Right atrium auricular region (tissue), 2 donors: ENCODE results near the gene CLDN16. TPM values are rescaled to one million over a fixed set of nuclear protein-coding genes. Genes with fewer than 3 reads are reported as not detected.
A peak's percentile ranks its signal among the peaks of the same experiment; 100 is the strongest.

Experiments used
- DNase-seq: peaks from one replicate; pipeline ENCODE4 v3.0.0-alpha.2; 2019; ENCODE audit warnings: low spot score
- H3K27ac ChIP-seq, 2 donors: fragments of 200-600 bp; sonication (generic); 1 replicate in 1 of 2; 2 replicates in 1 of 2; pipeline ENCODE4 v1.5.1; 2016 to 2019
- H3K27me3 ChIP-seq, 2 donors: fragments of 200-600 bp; sonication (generic); one replicate each; pipeline versions ENCODE4 v1.5.1 to v1.6.0; 2017 to 2019
- H3K36me3 ChIP-seq: fragments of 200-600 bp; sonication (generic); one replicate; pipeline ENCODE4 v1.5.1; 2016
- H3K4me1 ChIP-seq, 2 donors: fragments of 200-600 bp; sonication (generic); one replicate each; pipeline versions ENCODE4 v1.5.1 to v1.6.0; 2017 to 2019
- H3K4me3 ChIP-seq, 2 donors: fragments of 200-600 bp; sonication (generic); 1 replicate in 1 of 2; 2 replicates in 1 of 2; pipeline ENCODE4 v1.5.1; 2017 to 2019; ENCODE audit warnings: mild to moderate bottlenecking in 1 of 2, moderate library complexity in 1 of 2
- H3K9me3 ChIP-seq, 2 donors: fragments of 200-600 bp; sonication (generic); one replicate each; pipeline ENCODE4 v1.5.1; 2019
- total RNA-seq, 2 donors: library from RNA; depleted of rRNA; stranded (reverse); fragments of >200 nt; gene quantifications; one replicate each; pipeline ENCODE4 v1.1.0, GENCODE V29; 2016
- TF ChIP-seq, protein P1 (sequence below), 2 donors: fragments of 200-600 bp; sonication (generic); IDR thresholded peaks; one replicate each; pipeline ENCODE4 v1.5.1; 2019; ENCODE audit warnings: antibody characterized with exemption in 2 of 2

The CLDN16 gene
- total RNA-seq, 2 donors from 2014 or later, result 0.16 TPM; not detected in 1

- no peak overlapping the region for H3K27ac ChIP-seq
- DNase-seq, result no peak
- H3K9me3 ChIP-seq, result no peaks in the 10 kb centered on the region
- TF ChIP-seq, protein P1, sequence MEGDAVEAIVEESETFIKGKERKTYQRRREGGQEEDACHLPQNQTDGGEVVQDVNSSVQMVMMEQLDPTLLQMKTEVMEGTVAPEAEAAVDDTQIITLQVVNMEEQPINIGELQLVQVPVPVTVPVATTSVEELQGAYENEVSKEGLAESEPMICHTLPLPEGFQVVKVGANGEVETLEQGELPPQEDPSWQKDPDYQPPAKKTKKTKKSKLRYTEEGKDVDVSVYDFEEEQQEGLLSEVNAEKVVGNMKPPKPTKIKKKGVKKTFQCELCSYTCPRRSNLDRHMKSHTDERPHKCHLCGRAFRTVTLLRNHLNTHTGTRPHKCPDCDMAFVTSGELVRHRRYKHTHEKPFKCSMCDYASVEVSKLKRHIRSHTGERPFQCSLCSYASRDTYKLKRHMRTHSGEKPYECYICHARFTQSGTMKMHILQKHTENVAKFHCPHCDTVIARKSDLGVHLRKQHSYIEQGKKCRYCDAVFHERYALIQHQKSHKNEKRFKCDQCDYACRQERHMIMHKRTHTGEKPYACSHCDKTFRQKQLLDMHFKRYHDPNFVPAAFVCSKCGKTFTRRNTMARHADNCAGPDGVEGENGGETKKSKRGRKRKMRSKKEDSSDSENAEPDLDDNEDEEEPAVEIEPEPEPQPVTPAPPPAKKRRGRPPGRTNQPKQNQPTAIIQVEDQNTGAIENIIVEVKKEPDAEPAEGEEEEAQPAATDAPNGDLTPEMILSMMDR (IDR thresholded peaks at IDR 0.05), result no peak
- H3K36me3 ChIP-seq, result no peaks in the 10 kb centered on the region
- H3K27me3 ChIP-seq, result no peaks in the 10 kb centered on the region
- H3K4me3 ChIP-seq, result no peak overlapping the region
- no peaks in the 10 kb centered on the region for H3K4me1 ChIP-seq
Measured at GRCh38 chr3:190381441-190381840, 6.5 kb upstream of the CLDN16 start.

DNA sequence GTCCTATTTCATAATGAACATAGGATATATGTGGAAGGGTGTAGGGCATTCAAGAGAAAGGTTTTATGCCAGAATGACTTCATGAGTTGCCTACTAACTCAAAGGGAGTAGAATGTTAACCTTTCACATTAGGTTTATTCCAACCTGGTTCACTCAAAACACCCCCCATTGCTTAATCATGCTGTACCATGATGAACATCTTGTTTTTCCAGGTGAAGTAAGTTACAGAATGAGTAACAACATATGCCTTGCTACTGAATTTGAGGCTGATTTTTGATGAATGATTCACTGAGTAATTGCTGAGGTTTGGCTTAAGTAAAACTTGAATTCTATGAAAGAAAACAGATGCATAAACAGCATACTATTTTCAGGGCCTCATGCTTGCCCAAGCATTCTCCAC lies 5.9 kb upstream of the CLDN16 start:
- TF ChIP-seq, protein P1 (IDR thresholded peaks at IDR 0.05), result no peak
- no peak overlapping the region for H3K27ac ChIP-seq
- no peaks in the 10 kb centered on the region for H3K36me3 ChIP-seq
- no peaks in the 10 kb centered on the region for H3K27me3 ChIP-seq
- H3K4me1 ChIP-seq, result no peaks in the 10 kb centered on the region
- DNase-seq, result no peak
- no peak overlapping the region for H3K4me3 ChIP-seq
- H3K9me3 ChIP-seq, result no peaks in the 10 kb centered on the region

GRCh38 chr3:190384309-190384756 lies 3.6 kb upstream of the CLDN16 start:
- no peak for DNase-seq
- Histone ChIP-seq H3K4me3 (no peak overlapping the region), H3K9me3 (no peaks in the 10 kb centered on the region), H3K27ac (no peak overlapping the region), H3K4me1 (no peaks in the 10 kb centered on the region), H3K27me3 (no peaks in the 10 kb centered on the region), H3K36me3 (no peaks in the 10 kb centered on the region)
- TF ChIP-seq, protein P1 (IDR thresholded peaks at IDR 0.05), result peak; percentile 44 to 72

DNA sequence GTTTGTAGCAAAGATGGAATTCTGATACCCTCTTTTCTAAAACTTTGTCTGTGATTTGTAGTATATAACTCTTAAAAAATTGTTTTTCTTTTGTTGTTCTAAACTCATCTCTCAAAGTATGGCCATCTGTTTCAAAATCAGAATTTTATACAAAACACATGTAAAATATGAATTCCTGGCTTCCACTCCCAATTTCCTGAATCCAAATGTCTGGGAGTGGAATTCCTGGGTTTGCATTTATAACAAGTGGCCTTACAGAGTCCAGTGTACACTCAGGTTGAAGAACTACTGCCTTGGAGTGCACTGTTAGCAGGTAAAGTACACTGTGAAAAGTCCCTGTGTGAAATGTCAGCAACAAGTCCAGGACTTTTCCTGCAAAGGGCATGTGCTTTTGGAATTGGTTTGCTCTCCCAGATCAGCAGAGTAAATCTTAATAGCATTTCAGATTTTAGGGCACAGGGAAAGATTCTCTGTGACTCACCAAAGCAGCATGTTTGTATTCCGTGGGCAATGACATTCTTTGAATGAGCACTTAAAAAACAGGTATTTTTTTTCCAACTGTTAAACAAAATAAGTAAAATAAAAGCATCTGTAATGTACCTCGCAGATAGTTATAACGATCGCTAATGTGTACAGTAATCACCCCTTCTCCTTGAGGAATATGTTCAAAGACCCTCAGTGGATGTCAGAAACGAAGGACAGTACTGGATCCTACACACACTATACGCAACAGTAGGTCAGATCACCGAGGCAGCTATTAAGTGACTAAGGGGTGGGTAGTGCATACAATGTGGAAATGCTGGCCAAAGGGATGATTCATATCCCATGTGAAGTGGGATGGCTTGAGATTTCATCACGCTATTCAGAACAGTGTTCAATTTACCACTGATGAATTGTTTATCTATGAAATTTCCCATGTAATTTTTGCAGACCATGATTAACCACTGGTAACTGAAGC lies 2.0 kb upstream of the CLDN16 start:
- H3K36me3 ChIP-seq, result no peaks in the 10 kb centered on the region
- no peak overlapping the region for H3K4me3 ChIP-seq
- H3K27me3 ChIP-seq, result no peaks in the 10 kb centered on the region
- H3K9me3 ChIP-seq, result no peaks in the 10 kb centered on the region
- no peaks in the 10 kb centered on the region for H3K4me1 ChIP-seq
- TF ChIP-seq, protein P1 (IDR thresholded peaks at IDR 0.05), result no peak
- H3K27ac ChIP-seq, result no peak overlapping the region
- no peak for DNase-seq

DNA sequence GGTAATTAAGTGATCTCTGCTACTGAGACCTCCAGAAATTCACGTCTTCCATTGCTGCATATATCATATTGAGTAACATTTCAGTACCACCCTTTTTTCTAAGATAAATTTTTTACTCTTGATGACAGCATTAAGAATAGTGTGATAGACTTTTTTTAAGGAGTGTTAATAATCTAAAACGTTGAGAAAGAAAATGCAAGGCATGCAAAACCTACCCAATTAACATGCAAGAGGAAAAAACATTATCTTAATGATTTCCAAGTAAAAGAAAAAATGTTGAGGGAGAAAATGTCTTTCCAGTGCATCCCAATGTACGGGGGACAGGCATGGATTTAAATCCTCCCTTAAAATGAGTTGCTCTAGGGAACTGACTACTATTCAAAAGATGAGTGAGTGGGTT lies 740 bp downstream of the CLDN16 start:
- H3K27me3 ChIP-seq, result no peaks in the 10 kb centered on the region
- H3K4me3 ChIP-seq, result no peak overlapping the region
- H3K27ac ChIP-seq, result no peak overlapping the region
- TF ChIP-seq, protein P1 (IDR thresholded peaks at IDR 0.05), result no peak
- no peaks in the 10 kb centered on the region for H3K36me3 ChIP-seq
- H3K9me3 ChIP-seq, result no peaks in the 10 kb centered on the region
- DNase-seq, result no peak
- H3K4me1 ChIP-seq, result no peaks in the 10 kb centered on the region
